ENCODE measurements around the gene AVPR2.

Gene AVPR2

DNA sequence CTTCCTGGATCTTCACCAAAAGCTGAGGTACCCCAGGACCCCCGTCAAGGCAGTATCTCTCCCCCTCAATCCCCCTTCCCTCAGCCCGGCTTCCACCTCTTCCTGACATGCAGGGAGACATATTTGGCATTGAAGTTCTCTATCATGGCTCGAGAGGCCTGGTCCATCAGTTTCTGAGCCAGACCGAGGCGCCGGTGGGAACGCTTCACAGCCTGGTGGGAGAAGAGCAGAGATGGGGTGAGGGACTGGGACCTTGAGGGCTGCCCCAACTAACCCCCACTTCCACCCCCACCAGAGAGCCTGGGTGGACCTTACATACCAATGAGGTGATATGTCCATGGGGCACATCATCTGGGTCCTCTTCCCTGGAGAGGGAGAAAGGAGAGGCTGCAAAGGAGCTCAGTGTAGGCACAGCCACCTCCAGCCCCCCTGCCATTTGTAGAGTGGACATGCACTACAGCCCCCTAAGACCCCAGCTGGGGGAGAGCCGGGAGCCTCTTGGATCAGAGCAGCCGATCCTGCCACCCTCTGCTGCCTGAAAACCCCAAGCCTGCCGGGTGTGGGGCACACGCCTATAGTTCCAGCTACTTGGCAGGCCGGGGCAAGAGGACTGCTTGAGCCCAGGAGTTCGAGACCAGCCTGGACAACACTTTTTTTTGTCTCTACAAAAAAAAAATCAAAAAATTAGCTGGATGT lies 27.9 kb downstream of the AVPR2 start:
- TF ChIP-seq, protein P1, sequence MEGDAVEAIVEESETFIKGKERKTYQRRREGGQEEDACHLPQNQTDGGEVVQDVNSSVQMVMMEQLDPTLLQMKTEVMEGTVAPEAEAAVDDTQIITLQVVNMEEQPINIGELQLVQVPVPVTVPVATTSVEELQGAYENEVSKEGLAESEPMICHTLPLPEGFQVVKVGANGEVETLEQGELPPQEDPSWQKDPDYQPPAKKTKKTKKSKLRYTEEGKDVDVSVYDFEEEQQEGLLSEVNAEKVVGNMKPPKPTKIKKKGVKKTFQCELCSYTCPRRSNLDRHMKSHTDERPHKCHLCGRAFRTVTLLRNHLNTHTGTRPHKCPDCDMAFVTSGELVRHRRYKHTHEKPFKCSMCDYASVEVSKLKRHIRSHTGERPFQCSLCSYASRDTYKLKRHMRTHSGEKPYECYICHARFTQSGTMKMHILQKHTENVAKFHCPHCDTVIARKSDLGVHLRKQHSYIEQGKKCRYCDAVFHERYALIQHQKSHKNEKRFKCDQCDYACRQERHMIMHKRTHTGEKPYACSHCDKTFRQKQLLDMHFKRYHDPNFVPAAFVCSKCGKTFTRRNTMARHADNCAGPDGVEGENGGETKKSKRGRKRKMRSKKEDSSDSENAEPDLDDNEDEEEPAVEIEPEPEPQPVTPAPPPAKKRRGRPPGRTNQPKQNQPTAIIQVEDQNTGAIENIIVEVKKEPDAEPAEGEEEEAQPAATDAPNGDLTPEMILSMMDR (IDR thresholded peaks at IDR 0.05; ENCODE audit: low read length) = no peak
- TF ChIP-seq EZH2 (optimal IDR thresholded peaks at IDR 0.05; ENCODE audit: low read depth, low read length) (no peak), EZH2phosphoT487 (IDR thresholded peaks at IDR 0.05; ENCODE audit: low read length) (no peak)
- peaks cover 41% of the 10 kb centered on the region for H3K79me2 ChIP-seq (ENCODE audit: low read length)
- H4K20me1 ChIP-seq (ENCODE audit: insufficient read depth, low read length) = no peaks in the 10 kb centered on the region
- DNase-seq = no peak
- no peak overlapping the region for H3K27ac ChIP-seq (ENCODE audit: low read length)
- no peak overlapping the region for H3K9ac ChIP-seq (ENCODE audit: low read length)
- H3K36me3 ChIP-seq (replicated peaks; ENCODE audit: insufficient read depth, low read length) = no peaks in the 10 kb centered on the region
- no peaks in the 10 kb centered on the region for H3K9me3 ChIP-seq (replicated peaks; ENCODE audit: insufficient read depth, low read length)
- peaks cover 8% of the 10 kb centered on the region; the same call in 1 of the 2 replicates for H3K4me1 ChIP-seq (ENCODE audit: low read length)
- no peak overlapping the region for H3K4me3 ChIP-seq (ENCODE audit: low read length)
- no peaks in the 10 kb centered on the region for H3K27me3 ChIP-seq (replicated peaks; ENCODE audit: insufficient read depth, low read length)
- peaks cover 9% of the 10 kb centered on the region; the same call in 1 of the 2 replicates for H3F3A ChIP-seq (ENCODE audit: insufficient read depth, low read length)
- no peak overlapping the region for H3K4me2 ChIP-seq (ENCODE audit: low read depth, low read length)
- no peaks in the 10 kb centered on the region for H3K9me2 ChIP-seq (replicated peaks; ENCODE audit: insufficient read depth, low read length)
- H2AFZ ChIP-seq (ENCODE audit: low read length) = no peak overlapping the region

DNA sequence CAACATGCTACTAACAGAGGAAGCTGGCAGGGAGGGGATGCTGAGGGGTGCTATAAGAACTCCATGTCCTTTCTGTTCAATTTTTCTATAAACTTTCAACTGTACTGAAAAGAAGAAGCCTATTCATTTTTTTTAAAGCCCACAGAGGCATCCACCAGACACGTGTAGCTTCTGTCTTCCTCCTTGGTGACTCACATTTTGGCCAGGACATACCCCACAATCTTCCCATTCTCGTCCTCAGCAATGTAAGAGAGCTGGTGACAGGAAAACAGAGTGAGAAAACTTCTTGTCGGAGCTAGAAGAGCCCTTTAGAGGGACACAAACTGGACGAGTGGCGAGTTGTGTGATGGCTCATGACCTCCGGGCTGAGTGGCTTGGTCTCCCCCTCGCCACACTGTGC lies 29.3 kb downstream of the AVPR2 start:
- Histone ChIP-seq H3K27ac (ENCODE audit: low read length) (no peak overlapping the region), H3K9ac (ENCODE audit: low read length) (peak overlapping the region; percentile 72; the same call in 1 of the 2 replicates)

DNA sequence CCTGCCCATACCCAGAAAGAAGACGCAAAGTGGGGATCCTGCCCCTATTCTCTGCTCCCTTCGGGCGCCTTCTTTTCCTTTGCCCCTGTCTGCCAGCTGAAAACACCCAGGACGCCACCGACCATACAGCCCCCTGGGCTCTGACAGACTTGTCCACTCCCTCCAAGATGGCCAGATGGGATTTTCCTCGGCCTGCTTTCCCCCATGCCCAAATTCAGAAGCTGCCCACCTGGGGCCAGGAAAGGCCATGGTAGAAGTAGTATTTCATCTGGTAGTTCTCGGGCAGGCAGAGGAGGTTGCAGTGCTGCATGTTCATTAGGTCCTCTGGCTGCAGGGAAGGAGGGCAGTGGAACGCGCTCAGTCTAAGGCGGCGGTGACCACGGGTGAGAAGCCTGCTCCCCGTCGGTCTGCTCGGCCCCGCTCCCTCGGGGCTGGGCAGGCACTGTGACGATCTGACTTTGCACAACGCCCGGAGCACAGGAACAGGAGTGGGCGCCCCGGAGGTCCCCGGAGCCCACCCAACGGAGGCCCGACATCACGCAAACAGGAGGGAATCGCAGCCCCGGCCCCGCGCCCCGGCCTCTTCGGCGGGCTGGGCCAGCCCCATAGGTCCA lies 29.8 kb downstream of the AVPR2 start:
- H3K9ac ChIP-seq (ENCODE audit: low read length) = peak overlapping the region; percentile 72
- no peaks in the 10 kb centered on the region for H3K36me3 ChIP-seq (replicated peaks; ENCODE audit: insufficient read depth, low read length)
- peak overlapping the region; percentile 72 for H3K4me2 ChIP-seq (ENCODE audit: low read depth, low read length)
- H3K9me3 ChIP-seq (replicated peaks; ENCODE audit: insufficient read depth, low read length) = no peaks in the 10 kb centered on the region
- no peak overlapping the region for H2AFZ ChIP-seq (ENCODE audit: low read length)
- peaks cover 41% of the 10 kb centered on the region for H3K79me2 ChIP-seq (ENCODE audit: low read length)
- no peaks in the 10 kb centered on the region for H3K9me2 ChIP-seq (replicated peaks; ENCODE audit: insufficient read depth, low read length)
- H3K27ac ChIP-seq (ENCODE audit: low read length) = no peak overlapping the region
- peaks cover 4% of the 10 kb centered on the region; the same call in 1 of the 2 replicates for H3K4me1 ChIP-seq (ENCODE audit: low read length)
- peak overlapping the region; percentile 70 for H3K4me3 ChIP-seq (ENCODE audit: low read length)
- TF ChIP-seq, protein P1 (IDR thresholded peaks at IDR 0.05; ENCODE audit: low read length) = no peak
- TF ChIP-seq EZH2 (optimal IDR thresholded peaks at IDR 0.05; ENCODE audit: low read depth, low read length) = no peak
- no peak for TF ChIP-seq EZH2phosphoT487 (IDR thresholded peaks at IDR 0.05; ENCODE audit: low read length)
- no peaks in the 10 kb centered on the region for H4K20me1 ChIP-seq (ENCODE audit: insufficient read depth, low read length)
- no peaks in the 10 kb centered on the region for H3K27me3 ChIP-seq (replicated peaks; ENCODE audit: insufficient read depth, low read length)
- H3F3A ChIP-seq (ENCODE audit: insufficient read depth, low read length) = 0 out of 2 replicates have a peak, but pooled peaks cover 4% of the 10 kb centered on the region
- DNase-seq = no peak

More for the DNA sequence above, 29.3 kb downstream of the AVPR2 start:
- Histone ChIP-seq H3F3A (ENCODE audit: insufficient read depth, low read length) (0 out of 2 replicates have a peak, but pooled peaks cover 4% of the 10 kb centered on the region), H3K4me2 (ENCODE audit: low read depth, low read length) (peak overlapping the region; percentile 72), H3K36me3 (replicated peaks; ENCODE audit: insufficient read depth, low read length) (no peaks in the 10 kb centered on the region), H4K20me1 (ENCODE audit: insufficient read depth, low read length) (no peaks in the 10 kb centered on the region), H3K9me3 (replicated peaks; ENCODE audit: insufficient read depth, low read length) (no peaks in the 10 kb centered on the region), H3K4me1 (ENCODE audit: low read length) (peaks cover 8% of the 10 kb centered on the region; the same call in 1 of the 2 replicates), H3K4me3 (ENCODE audit: low read length) (peak overlapping the region; percentile 70), H3K79me2 (ENCODE audit: low read length) (peaks cover 41% of the 10 kb centered on the region), H3K27me3 (replicated peaks; ENCODE audit: insufficient read depth, low read length) (no peaks in the 10 kb centered on the region), H3K9me2 (replicated peaks; ENCODE audit: insufficient read depth, low read length) (no peaks in the 10 kb centered on the region), H2AFZ (ENCODE audit: low read length) (no peak overlapping the region)
- TF ChIP-seq, protein P1 (IDR thresholded peaks at IDR 0.05; ENCODE audit: low read length) = no peak
- TF ChIP-seq EZH2phosphoT487 (IDR thresholded peaks at IDR 0.05; ENCODE audit: low read length) (no peak), EZH2 (optimal IDR thresholded peaks at IDR 0.05; ENCODE audit: low read depth, low read length) (no peak)
- no peak for DNase-seq
